T-helper 2 cell treated with Interferon-gamma antibody and Interleukin-4, amounts not matched to agents 100 ng/mL and 5 ng/mL, for 36 hours (primary cell): Measurements from ENCODE around the gene MYO7A. TPM values are rescaled to one million over a fixed set of nuclear protein-coding genes. Genes with fewer than 3 reads are reported as not detected.

Experiments used
- intact Hi-C: fragments of 100-400 bp; cut with micrococcal nuclease; formaldehyde crosslinking; loops from one replicate; pipeline ENCODE4 v1.15.1; 2023
- total RNA-seq: library from RNA; stranded (reverse); gene quantifications from 2 replicates; pipeline ENCODE4 v1.2.3, GENCODE V29; 2022

The MYO7A gene
- total RNA-seq, 1 donor from 2014 or later: 0.23 TPM

DNA sequence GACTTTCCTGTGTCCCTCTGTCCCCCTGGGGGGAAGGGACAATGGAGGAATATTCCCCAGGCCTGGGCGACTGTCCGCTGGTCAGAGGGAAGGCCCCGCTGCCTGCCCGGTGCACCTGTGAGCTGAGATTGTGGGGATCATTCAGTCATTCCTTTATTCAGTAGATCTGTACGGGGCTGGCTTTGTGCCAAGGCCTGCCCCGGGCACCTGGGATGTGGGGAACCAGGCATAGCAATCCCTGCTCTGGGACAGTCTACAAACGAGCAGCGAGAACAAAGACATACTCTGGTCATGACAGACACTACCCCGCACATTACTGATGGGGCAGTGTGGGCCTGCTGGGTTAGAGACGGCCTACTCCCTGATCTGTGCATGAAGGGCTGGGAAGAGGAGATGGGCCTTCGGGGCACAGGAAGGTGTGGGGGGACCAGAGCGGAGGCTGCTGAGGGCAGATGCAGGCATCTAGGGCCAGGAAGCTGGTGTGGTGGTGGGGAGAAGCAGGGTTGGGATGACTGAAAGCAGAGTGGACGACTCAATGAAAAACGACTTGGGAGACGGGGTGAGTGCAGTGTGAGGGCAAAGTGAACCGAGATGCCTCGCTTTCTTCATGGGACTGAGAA lies 1.8 kb upstream of the MYO7A start:
- intact Hi-C loops: loop anchor here (2.0 kb wide), 1 partner anchor 493 kb away; no protein-coding TSS in a partner anchor

DNA sequence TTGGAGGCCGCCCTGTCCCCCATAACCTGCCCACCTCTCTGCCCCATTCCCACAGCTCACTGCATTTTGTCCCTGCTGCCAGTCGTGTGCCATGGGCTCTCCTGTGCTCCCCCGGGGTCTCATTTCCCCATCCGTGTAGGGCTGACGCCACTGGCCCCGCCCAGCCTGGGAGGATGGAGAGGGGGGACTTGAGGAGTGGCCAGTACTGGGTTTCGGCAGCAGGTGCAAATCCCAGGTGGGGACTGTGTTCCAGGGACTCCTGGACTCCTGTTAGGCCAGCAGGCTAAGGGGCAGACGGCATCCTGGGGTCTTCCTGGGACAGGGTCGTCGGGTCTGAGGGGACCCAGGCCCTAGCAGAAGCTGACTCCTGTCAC lies 1.2 kb upstream of the MYO7A start:
- intact Hi-C loops: loop anchor here (1.0 to 2.0 kb wide), 3 partner anchors 61 to 492 kb away; no protein-coding TSS in a partner anchor

DNA sequence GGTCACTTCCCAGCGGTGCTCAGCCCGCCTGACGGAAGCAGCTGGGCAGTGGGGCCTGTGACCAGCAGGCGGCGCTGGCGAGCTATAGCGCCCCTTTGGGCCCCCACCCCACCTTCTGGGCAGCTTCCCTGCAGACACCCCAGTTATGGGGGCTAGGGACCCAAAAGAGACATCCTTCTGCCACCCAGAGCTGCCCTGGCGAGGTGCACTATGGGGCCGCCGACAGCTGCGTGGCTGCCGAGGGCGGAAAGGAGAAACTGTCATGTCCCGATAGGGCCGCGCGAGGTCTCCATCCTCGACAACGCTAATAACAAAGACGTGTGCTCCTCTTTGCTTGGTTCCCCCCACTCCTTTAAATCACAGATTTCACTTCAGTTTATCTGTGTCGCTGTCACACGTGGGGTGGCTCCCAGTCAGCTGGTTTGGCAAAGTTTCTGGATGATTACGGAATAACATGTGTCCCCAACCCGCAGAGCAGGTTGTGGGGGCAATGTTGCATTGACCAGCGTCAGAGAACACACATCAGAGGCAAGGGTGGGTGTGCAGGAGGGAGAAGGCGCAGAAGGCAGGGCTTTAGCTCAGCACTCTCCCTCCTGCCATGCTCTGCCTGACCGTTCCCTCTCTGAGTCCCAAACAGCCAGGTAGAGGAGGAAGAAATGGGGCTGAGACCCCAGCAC lies 673 bp upstream of the MYO7A start:
- intact Hi-C loops: loop anchor here (1.0 to 2.0 kb wide), 3 partner anchors 61 to 491 kb away; no protein-coding TSS in a partner anchor

DNA sequence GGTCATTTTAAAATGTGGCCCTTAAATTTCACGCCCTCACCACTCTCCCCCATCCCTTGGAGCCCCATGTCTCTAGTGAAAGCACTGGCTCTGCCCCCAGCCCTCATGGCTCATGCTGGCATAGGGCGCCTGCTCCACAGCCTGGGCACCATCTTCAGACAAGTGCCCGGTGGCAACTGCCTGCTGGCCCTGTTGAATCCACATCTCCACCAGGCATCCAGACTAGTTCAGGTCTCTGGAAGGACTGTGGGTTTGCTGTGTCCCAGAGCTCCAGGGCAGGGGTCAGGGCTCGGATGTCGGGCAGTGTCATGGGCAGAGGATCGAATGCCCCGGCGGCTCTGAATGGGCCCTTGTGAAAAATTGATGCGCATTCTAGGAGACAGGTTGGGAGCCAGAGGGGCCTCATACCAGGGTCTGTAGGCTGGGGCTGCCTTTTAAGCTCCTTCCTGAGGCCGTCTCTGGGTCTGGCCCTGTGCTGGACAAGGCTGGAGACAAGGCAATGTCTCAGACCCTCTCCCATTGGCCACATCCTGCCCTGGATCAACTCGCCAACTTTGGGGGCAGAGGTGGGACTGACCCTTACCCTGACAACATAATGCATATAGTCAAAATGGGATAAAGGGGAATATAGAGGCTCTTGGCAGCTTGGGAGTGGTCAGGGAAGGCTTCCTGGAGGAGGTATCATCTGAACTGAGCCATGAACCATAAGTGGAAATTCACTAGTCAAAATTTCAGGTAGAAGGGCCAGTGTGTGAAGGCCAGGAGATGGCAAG lies 1.2 kb downstream of the MYO7A start:
- intact Hi-C loops: no loop called here

DNA sequence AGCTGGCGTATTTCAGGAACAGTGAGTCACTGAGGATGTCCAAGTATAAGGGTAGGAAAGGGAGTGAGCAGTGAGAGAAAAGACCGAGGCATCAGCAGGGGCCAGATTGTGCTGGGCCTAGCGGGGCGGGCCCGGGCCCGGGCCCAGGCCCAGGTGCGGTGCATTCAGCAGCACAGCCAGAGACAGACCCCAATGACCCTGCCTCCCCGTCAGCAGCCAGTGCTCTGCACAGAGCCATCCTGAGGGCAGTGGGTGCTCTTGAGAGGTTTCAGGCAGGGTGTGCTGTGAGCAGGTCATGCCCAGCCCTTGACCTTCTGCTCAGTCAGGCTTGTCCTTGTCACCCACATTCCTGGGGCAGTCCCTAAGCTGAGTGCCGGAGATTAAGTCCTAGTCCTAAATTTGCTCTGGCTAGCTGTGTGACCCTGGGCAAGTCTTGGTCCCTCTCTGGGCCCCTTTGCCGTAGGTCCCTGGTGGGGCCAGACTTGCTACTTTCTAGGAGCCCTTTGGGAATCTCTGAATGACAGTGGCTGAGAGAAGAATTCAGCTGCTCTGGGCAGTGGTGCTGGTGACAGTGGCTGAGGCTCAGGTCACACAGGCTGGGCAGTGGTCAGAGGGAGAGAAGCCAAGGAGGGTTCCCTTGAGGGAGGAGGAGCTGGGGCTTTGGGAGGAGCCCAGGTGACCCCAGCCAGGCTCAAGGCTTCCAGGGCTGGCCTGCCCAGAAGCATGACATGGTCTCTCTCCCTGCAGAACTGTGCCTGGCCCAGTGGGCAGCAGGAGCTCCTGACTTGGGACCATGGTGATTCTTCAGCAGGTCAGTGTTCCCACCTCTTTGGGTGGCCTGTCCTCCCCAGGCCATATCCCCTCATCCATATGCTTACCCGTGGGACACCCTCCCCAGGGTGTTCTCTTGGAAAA lies 2.1 kb downstream of the MYO7A start:
- intact Hi-C loops: no loop called here

DNA sequence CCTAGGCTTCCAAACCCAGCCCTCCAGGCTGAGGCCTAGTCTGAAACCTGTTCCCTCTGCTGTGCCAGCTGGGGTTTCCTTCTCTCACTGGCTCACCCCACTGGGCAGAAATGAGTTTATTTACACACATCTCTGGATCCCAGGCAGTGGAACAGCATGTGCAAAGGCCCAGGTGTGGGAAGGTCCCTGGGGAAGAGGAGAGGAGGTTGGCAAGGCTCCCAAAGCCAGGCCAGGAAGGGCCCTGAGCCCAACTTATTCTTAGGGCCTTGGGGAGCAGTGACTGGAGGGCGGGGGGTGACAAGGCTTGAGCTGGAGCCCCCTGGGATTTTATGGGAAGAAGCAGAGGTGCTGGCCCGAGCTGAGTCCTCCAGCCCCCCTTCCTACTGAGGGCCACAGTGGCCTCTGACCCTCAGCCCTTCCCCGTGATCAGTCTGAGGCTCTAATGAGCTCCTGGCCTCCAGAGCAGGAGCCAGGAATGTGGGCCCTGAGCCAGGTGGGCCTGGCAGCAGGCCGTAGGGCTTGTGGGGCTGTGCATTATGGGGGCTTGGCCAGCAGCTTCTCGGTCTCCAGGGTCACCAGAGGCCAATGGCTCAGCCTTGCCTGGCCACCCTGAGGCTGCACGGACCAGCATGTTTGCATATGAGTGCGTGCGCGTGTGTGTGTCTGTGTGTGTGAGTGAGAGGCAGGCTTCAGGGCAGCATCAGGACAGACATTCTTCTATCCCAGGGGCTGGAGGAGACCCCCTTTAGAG lies 2.9 kb downstream of the MYO7A start:
- intact Hi-C loops: no loop called here

DNA sequence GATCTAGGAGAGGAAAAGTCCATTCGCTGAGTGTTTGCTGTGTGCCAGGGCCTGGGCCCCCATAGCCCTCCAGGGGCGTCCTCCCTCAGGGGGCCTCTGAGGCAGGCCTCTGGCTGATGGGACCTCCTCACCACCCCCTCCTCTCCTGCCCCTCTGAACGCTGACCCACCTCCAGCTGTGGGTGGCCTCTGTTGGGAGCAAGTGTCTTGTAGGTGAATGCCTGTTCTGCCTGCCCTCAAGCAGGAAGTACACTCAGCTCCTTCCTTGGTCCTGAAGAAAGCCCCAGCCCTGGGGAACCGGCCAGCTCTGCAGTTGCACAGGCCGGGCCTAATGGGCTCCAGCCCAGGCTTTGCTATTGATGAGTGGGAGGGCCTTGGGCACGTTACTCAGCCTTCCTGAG lies 3.5 kb downstream of the MYO7A start:
- intact Hi-C loops: no loop called here

DNA sequence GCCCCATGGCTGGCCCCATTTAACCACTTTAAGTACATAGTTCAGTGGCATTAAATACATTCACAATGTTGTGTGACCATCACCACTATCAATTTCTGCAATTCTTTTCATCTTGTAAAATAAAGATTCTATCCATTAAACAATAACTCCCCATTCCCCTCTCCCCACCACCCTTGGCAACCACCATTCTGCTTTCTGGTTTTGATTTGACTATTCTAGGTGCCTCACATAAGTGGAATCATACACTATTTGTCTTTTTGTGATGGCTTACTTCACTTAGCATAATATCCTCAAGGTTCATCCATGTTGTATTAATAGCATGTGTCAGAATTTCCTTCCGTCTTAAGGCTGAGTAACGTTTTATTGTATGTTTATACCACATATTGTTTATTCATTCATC lies 7.0 kb downstream of the MYO7A start:
- intact Hi-C loops: no loop called here

DNA sequence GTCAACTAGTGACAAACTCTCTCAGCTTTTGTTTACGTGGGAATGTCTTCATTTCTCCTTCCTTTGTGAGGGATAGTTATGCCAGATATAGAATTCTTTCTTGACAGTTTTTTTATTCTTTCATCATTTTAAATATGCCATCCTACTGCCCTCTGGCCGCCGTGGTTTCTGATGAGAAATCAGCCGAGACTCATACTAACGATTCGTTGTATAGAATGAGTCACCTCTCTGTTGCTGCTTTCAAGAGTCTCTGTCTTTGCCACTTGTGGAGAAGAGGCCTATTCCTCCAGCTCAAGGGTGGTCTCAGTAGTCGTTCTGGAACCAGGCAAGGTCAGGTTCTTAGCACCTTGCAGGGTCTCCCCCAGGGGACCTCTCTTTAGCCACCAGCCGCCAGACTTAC lies 8.0 kb downstream of the MYO7A start:
- intact Hi-C loops: no loop called here

DNA sequence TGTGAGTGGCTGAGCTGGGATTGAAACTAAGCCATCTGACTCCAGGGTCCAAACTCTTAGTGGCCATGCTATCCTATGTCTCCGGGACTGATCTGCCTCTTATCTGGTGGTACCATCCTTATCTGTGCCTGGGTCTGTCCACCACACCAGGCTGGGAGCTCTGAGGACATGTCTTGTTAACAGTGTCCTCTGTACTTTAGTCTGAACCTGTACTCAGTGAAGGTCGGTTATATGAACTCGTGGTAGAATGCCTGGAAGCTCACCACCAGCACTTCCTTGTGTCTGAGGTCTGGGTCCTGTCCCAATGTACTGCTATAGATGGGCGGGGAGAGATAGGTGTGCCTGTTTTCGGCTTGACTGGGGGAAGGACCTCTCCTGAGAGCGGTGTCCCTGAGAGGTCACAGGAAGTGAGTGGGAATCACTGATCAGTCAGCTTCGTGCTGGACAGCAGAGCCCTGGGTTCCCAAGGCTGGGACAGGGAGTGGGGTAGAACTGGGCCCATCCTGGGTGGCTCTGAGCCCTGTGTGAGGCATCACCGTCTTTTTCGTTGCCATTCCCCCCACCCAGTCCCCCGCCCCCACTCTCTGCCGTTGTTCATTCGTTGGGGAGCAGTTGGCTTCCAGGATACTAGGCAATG lies 8.9 kb downstream of the MYO7A start:
- intact Hi-C loops: no loop called here

DNA sequence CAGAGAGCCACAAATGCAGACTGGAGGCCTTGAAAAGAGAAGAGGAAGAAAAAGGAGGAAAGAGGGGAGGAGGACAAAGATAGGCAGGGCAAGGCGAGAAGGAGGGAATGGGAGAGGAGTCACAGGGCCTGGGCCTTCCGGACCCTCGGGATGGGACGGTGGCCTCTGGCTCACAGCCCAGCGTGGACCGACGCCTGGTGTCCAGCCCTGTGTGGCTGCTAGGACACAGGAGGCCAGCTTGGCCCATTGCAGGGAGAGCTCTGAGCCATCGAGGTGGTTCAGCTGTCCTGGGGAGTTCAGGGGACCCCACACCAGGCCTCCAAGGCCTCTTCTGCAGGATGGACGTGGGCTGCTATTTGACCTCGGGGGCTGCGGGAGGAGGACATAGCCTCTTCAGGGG lies 9.4 kb downstream of the MYO7A start:
- intact Hi-C loops: no loop called here

DNA sequence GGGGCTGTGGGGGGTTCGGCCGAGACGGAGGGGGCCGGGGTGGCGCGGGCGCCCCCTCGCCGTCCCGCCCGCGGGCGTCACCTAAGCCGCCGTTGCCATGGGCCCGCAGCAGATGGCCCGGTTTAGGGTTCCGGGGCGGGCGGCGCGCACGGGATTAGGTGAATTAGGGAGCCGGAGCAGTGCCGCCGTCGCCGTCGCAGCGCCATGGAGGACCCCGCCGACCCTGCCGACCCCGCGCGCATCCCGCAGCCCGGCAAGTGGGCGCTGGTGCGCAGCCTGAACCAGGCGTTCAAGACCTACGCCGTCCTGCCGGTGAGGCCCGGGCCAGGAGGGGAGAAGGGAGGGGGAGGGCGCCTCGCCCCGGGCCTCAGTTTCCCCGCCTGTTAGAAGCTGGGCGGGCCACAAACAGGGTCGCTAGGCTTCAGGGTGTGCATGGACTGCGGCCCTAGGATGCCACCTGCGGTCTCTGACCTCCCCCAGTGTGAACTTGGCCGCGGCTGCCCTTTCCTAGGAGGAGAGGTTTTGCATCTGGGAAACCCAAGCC lies 10.1 kb downstream of the MYO7A start:
- intact Hi-C loops: no loop called here

DNA sequence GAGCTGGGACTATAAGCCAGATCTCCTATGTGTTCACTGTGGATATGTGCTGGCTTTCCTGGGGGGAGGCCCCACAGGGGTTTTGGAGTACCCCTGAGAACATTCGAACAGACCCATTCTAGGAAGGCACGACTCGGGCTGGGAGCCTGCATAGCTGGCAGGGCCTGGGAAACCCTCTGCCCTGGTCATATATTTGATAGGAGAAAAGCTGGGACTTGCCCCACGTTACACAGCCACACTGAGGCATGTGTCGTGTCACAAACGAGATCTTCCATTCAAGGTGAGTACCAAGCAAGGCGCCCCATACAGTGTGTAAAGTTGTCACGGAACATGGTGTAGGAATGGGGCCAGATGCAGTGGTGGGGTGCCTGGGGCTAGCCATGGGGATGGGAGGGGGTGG lies 11.2 kb downstream of the MYO7A start:
- intact Hi-C loops: no loop called here

DNA sequence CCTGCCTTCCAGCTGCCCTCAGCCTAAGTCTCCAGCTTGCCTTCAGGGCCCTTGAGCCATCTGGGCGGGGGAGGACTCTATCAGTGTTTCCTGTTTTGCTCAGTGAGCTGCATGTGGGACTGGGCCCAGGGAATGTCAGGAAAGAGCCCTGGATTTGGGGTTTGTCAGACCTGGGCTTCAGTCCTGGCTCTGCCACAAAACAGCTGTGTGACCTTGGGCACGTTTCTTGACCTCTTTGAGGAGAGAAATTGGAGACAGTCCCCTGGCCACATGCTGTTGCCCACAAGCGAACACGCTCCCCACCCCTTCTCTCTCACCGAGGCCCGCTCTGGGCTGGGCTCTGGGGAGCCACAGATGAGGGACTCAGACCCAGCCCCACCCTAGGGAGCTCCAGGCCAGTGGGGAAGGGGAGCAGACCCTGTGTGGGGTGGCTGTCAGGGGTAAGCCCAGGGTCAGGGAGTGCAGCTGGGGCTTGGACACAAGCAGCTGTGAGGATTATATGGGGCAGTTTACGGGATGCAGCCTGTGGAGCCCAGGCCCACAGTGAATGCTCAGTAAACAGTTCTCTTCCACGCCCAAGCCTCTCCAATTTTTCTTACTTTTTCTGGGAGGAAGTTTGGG lies 12.3 kb downstream of the MYO7A start:
- intact Hi-C loops: no loop called here

DNA sequence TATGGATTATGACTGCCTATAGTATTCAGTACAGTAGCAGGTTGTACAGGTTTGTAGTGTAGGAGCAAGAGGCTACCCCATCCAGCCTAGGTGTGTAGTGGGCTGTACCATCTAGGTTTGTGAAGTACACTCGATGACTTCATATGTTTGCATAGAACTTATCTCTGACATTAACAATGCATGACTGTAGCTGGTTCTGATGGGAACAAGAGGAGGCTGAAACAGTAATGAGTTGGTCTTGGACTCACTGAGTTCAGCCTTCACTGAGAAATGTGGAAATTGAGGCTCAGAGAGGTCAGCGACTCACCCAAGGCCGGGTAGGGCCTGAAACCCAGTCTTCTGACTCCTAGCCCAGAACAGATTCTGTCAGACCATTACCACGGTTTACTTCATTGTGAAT lies 13.0 kb downstream of the MYO7A start:
- intact Hi-C loops: no loop called here

DNA sequence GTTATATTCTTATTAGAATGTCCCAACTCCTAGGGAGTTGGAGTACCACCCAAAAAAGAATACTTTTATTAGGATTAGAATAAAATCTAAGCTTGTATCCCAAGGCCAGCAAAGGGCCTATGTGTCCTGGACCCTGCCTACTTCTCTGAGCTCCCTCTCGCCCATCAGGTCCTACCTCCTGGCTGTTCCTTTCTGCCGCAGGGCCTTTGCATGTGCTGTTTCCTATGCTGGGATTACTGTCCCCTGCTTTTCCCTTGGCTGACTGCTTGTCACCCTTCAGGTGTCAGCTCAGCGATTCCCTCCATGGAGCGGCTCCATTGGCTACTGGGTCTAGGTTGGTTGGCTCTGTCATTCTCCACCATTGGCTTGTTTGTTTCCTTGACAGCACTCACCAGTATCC lies 13.4 kb downstream of the MYO7A start:
- intact Hi-C loops: no loop called here

DNA sequence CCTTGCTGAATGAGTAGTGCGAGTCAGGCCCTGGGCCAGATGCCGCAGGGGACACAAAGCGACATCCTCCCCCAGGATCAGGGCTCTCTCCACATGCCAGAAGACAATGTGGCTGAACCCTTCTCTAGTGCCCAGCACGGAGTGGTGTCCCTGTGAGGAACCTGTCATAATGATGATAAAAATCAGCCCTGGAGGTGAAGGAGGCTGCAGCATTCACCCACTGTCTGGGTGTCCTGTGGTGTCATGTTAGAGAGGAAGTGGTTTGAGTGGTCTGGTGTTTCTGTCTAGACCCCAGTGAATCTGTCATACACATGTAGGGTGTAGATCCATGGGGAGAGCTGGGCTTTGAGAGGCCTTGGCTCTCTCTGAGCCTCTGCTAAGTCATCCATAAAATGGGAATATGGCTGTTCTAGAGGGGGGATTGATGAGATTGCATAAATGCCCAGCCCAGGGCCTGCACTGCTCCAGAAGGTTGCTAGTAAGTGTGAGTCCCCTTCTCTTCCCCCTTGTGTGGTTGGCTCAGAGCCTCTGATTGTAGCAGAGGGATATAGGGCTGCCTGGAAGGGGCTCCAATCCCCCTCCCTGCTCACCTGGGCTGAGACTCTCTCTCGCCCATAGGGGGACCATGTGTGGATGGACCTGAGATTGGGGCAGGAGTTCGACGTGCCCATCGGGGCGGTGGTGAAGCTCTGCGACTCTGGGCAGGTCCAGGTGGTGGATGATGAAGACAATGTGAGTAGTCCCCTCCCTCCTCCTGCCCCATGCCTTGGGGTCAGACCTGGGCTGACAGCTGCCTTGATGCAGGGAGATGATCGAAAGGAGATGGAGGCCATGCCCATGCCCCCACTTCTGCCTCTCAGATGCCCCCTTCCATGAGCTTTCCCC lies 14.3 kb downstream of the MYO7A start:
- intact Hi-C loops: no loop called here

DNA sequence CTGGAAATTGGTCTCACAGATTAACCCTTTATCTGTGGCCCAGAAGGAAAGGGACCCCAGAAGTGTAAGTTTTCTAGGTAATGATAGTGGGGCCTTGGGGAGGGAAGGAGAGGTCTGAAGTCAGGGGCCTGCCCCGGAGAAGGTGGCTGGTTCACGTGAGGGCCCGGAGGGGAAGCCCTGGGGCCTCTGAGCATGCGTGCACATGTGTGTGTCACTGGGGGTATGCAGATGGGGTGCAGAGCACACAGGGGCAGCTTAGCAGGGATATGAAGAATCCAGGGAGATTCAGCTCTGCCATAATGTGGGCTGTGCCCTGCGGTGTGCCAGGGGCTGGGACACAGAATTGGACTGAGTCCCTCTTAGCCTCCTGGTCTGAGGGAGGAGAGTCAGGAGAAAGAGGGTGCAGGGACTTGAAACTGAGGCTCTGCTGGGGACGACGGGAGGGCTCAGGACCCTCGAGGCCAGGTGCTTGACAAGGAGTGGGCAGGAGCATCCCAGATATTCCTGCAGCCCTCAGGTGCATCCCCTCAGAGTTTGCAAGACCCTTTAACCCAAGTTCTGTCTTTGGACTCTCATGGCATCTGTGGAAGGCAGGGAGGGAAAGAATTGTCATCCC lies 15.5 kb downstream of the MYO7A start:
- intact Hi-C loops: no loop called here
